Caco-2 (cell line): ENCODE data around the gene WDR82. TPM values are rescaled to one million over a fixed set of nuclear protein-coding genes. Genes with fewer than 3 reads are reported as not detected.

Source experiments
- BruUV-seq: library from RNA; stranded (reverse); fragments of 400-500 nt; replicated peaks from 2 replicates; lab custom pipeline; 2021; lab: Mats Ljungman, UMichigan
- CTCF ChIA-PET: fragments of 300-600 bp; sonication (Branson Sonifier 250); formaldehyde crosslinking; loops from one replicate; lab custom pipeline; 2022; ENCODE audit warnings: antibody characterized with exemption; lab: Charles Lee
- POLR2A ChIA-PET: fragments of 300-600 bp; sonication (Branson Sonifier 250); formaldehyde crosslinking; loops from one replicate; lab custom pipeline; 2022; ENCODE audit warnings: antibody characterized with exemption; lab: Charles Lee
- DNase-seq, 2 experiments: peaks; one replicate each; pipeline versions ENCODE4 v3.0.0 to v3.0.0-alpha.2; 2020 to 2022
- H3K27me3 ChIP-seq: replicated peaks from 2 replicates; pipeline ENCODE4 v1.6.0; 2011; ENCODE audit warnings: low read length; ENCODE audit not compliant: control insufficient read depth, insufficient read depth
- H3K36me3 ChIP-seq: 2 replicates; pipeline ENCODE4 v1.5.1; 2011; ENCODE audit warnings: low read length; ENCODE audit not compliant: control insufficient read depth, insufficient read depth
- H3K4me1 ChIP-seq: fragments of 250-450 bp; sonication (Bioruptor Pico); 2 replicates; pipeline ENCODE4 v1.5.1; 2020; ENCODE audit warnings: mild to moderate bottlenecking
- H3K4me3 ChIP-seq: 2 replicates; pipeline ENCODE4 v1.5.1; 2011; ENCODE audit warnings: low read depth, mild to moderate bottlenecking, control low read depth, low read length
- H3K9me3 ChIP-seq: fragments of 250-450 bp; sonication (Bioruptor Pico); 2 replicates; pipeline ENCODE4 v1.5.1; 2020; ENCODE audit warnings: mild to moderate bottlenecking, moderate library complexity
- H3K27ac Mint-ChIP-seq: one replicate; pipeline ENCODE4 v1.8.0; 2022; ENCODE audit warnings: mixed read lengths; ENCODE audit not compliant: unreplicated experiment
- H3K27me3 Mint-ChIP-seq: one replicate; pipeline ENCODE4 v1.8.0; 2022; ENCODE audit warnings: mixed read lengths; ENCODE audit not compliant: insufficient read depth, unreplicated experiment
- H3K36me3 Mint-ChIP-seq: one replicate; pipeline ENCODE4 v1.8.0; 2022; ENCODE audit warnings: mild to moderate bottlenecking, mixed read lengths; ENCODE audit not compliant: insufficient read depth, unreplicated experiment
- H3K4me1 Mint-ChIP-seq: one replicate; pipeline ENCODE4 v1.8.0; 2022; ENCODE audit warnings: low read depth, mixed read lengths; ENCODE audit not compliant: unreplicated experiment
- H3K4me3 Mint-ChIP-seq: one replicate; pipeline ENCODE4 v1.8.0; 2022; ENCODE audit warnings: mild to moderate bottlenecking, moderate library complexity, mixed read lengths; ENCODE audit not compliant: unreplicated experiment
- H3K9me3 Mint-ChIP-seq: one replicate; pipeline ENCODE4 v1.8.0; 2022; ENCODE audit warnings: mixed read lengths; ENCODE audit not compliant: unreplicated experiment
- CTCF ChIP-seq, 2 experiments: fragments of 200-600 bp in 1 of 2; IDR thresholded peaks; 1 replicate in 1 of 2; 2 replicates in 1 of 2; pipeline versions ENCODE4 v1.5.1 to v1.8.0; 2011 to 2022; ENCODE audit warnings: antibody characterized with exemption in 1 of 2, control low read depth in 1 of 2, inconsistent platforms in 1 of 2, low read depth in 1 of 2, low read length in 1 of 2, mild to moderate bottlenecking in 1 of 2, moderate library complexity in 1 of 2; ENCODE audit not compliant: insufficient read depth in 1 of 2, severe bottlenecking in 1 of 2, unreplicated experiment in 1 of 2
- intact Hi-C: fragments of 100-400 bp; cut with micrococcal nuclease; formaldehyde crosslinking; loops from one replicate; pipeline ENCODE4 v1.10.0; 2022; ENCODE audit not compliant: unreplicated experiment
- total RNA-seq: library from RNA; stranded (reverse); gene quantifications from 2 replicates; pipeline ENCODE4 v1.2.3, GENCODE V29; 2022

The WDR82 gene
- total RNA-seq, 1 experiment from 2014 or later: 67.1 TPM

DNA sequence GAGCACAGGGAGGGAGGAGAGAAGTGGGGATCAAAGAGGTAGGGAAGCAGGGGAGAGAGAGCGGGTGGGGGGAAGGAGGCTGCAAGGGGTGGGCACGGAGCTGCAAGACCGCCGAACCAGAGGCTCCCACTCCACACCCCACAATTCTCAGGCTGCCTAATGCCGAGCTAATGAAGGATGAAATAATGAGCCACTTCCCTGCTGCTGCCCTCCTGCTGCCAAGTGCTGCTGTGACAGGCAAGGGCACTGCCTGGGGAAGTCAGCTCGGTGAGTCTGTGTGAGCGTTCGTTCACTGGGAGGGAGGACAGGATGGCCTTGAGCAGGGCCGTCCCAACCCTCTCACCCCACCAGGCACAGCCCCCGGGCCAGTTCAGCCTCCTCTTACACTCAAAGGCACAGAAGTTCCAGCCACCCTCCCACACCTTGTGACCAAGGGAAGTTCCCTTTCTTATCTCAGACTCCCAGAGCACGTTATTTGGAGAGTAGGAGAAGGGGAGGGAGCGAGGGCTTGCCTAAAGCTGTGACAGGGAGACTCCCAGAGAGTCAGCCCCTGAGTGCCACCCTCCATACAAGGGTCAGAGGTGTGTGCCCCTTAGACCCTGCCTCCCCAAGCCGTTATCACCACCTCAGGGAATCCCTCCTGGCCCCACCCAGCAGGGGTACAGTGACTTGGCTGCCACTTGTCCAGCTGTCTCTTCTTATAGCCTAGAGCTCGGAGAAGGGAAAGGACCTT lies 21.6 kb upstream of the WDR82 start:
- peak; percentile 72 to 81 for DNase-seq
- peak overlapping the region; percentile 56 for H3K4me3 Mint-ChIP-seq
- ChIA-PET POLR2A (interaction anchor here (0.6 to 2.2 kb wide), 3 partner anchors 10 to 1669 kb away, joined by 3 to 9 read pairs (median 3); partner anchors contain the start of gene GLYCTK), CTCF (interaction anchor here (1.1 to 2.2 kb wide), 5 partner anchors 10 to 86 kb away, joined by 3 to 11 read pairs (median 4); partner anchors contain the start of gene WDR82)
- Histone ChIP-seq H3K36me3 (no peaks in the 10 kb centered on the region), H3K4me1 (peaks cover 43% of the 10 kb centered on the region), H3K4me3 (no peak overlapping the region), H3K27me3 (no peaks in the 10 kb centered on the region), H3K9me3 (no peaks in the 10 kb centered on the region)
- H3K27me3 Mint-ChIP-seq: no peaks in the 10 kb centered on the region
- BruUV-seq: no TSS peak
- intact Hi-C loops: loop anchor here (2.0 kb wide), 1 partner anchor 39 kb away; no protein-coding TSS in a partner anchor
- H3K27ac Mint-ChIP-seq: peak overlapping the region; percentile 35
- TF ChIP-seq CTCF (IDR thresholded peaks at IDR 0.05; ENCODE audit: insufficient read depth in 1 of 2, low read depth in 1 of 2, low read length in 1 of 2, severe bottlenecking in 1 of 2, unreplicated experiment in 1 of 2): peak in 1 of 2 experiments; percentile 16
- H3K36me3 Mint-ChIP-seq: peaks cover 52% of the 10 kb centered on the region
- peaks cover 33% of the 10 kb centered on the region for H3K4me1 Mint-ChIP-seq
- no peaks in the 10 kb centered on the region for H3K9me3 Mint-ChIP-seq

DNA sequence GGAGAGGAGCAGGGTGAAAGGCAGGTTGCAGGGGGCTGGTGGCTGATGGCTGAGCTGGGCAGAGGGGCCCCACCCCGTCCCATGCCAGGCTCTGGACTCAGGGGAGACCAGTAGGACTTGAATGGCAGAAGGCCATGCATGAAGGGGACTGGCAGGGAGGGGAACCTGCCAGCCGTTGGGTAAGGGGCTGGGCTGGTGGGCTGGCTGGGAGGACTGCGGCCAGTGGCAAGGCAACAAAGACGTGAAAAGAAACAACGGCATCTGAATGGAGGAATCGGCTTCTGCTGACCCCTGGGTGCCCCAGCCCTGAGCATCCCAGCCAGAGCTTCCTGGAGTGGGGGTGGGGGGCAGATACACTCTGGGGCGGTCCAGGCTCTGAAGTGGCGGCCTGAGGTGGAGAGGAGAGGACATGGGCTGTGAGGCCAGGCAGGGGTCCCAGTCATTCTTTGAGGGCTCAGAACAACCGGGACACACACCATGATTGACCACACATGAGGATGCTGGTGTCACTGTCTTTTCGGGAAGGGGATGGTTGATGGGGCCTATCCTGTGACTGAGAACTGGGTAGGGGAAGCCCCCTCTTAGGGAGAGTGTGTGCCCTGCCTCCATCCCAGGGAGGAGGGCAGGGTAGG lies 20.9 kb upstream of the WDR82 start:
- Mint-ChIP-seq H3K4me3 (peak overlapping the region; percentile 56), H3K4me1 (peaks cover 33% of the 10 kb centered on the region), H3K27me3 (no peaks in the 10 kb centered on the region), H3K9me3 (no peaks in the 10 kb centered on the region), H3K36me3 (peaks cover 52% of the 10 kb centered on the region), H3K27ac (peak overlapping the region; percentile 35)
- no peaks in the 10 kb centered on the region for H3K9me3 ChIP-seq
- peaks cover 43% of the 10 kb centered on the region for H3K4me1 ChIP-seq
- peaks cover 1% of the 10 kb centered on the region; the same call in 1 of the 2 replicates for H3K36me3 ChIP-seq
- no peak for DNase-seq
- BruUV-seq: no TSS peak
- intact Hi-C loops: no loop called here
- no peaks in the 10 kb centered on the region for H3K27me3 ChIP-seq
- CTCF ChIA-PET: interaction anchor here (0.5 to 2.2 kb wide), 6 partner anchors 10 to 86 kb away, joined by 3 to 11 read pairs (median 4); partner anchors contain the start of gene WDR82
- H3K4me3 ChIP-seq: no peak overlapping the region
- POLR2A ChIA-PET: interaction anchor here (0.6 to 2.2 kb wide), 3 partner anchors 10 to 40 kb away, joined by 5 to 9 read pairs (median 5); no protein-coding TSS in a partner anchor
- TF ChIP-seq CTCF (IDR thresholded peaks at IDR 0.05; ENCODE audit: insufficient read depth in 1 of 2, low read depth in 1 of 2, low read length in 1 of 2, severe bottlenecking in 1 of 2, unreplicated experiment in 1 of 2): no peak
